ENCODE measurements around the gene BNC1.

Gene BNC1

DNA sequence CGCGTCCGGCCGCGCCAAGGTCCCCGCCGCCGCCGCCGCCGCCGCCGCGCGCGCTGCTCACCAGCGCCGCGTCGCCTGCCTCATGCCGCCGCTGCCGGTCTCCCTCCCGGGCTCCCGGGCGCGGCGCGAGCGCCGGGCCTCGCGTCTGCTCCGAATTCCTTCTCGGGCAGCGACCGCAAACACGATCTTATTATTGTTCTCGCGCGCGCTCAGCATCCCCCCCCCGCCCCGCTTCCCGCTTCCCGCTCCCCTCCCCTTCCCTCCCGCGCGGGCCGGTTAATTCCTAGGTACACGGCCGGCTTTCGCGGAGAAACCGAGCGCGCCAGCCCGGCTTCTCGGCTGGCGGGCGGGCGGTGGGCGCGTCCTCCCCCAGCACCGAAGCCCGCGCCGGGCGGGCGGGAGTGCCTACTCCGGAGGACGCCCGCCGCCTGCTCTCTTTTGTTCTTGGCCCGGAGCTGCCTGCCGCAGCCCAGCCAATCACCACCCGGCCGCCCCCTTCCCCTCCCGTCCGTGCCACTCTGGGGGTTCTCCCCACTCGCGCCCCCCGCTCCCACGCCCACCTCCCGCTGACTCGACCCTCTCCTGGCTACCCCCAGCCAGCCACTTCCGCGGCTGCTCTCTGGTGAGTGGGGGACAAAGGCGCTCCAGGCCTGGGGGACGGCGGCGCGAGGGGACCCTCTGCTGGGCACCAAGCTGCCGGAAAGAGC is 76.7 kb downstream of the BNC1 start, which contains the start of gene HDGFL3:
TSS of gene HDGFL3 (minus strand) at position 164 of the 707 bp plus-strand sequence. CDS start 409 bp downstream, outside the sequence.
- H3K27me3 ChIP-seq: no peaks in the 10 kb centered on the region
- peaks cover 0 to 34% (median 18%) of the 10 kb centered on the region in 11 experiments; a peak in 14 of 22 replicates for H4K20me1 ChIP-seq
- peaks cover 18 to 34% (median 25%) of the 10 kb centered on the region in 10 experiments for H3K4me1 ChIP-seq
- peaks cover 0 to 5% (median 0%) of the 10 kb centered on the region in 11 experiments; a peak in 3 of 22 replicates for H3K36me3 ChIP-seq
- H3K9ac ChIP-seq: peak within 1 kb of the TSS; percentile 91 to 98 (median 96)
- H3K27ac ChIP-seq: peak within 1 kb of the TSS; percentile 92 to 97 (median 95)
- no peaks in the 10 kb centered on the region for H3K9me3 ChIP-seq (replicated peaks in 1 of 11)
- H3K4me3 ChIP-seq: peak within 1 kb of the TSS; percentile 83 to 98 (median 92)
- TF ChIP-seq Cebpa-rat (IDR thresholded peaks at IDR 0.05): no peak
- H3K4me2 ChIP-seq: peak within 1 kb of the TSS; percentile 73 to 94 (median 83)

DNA sequence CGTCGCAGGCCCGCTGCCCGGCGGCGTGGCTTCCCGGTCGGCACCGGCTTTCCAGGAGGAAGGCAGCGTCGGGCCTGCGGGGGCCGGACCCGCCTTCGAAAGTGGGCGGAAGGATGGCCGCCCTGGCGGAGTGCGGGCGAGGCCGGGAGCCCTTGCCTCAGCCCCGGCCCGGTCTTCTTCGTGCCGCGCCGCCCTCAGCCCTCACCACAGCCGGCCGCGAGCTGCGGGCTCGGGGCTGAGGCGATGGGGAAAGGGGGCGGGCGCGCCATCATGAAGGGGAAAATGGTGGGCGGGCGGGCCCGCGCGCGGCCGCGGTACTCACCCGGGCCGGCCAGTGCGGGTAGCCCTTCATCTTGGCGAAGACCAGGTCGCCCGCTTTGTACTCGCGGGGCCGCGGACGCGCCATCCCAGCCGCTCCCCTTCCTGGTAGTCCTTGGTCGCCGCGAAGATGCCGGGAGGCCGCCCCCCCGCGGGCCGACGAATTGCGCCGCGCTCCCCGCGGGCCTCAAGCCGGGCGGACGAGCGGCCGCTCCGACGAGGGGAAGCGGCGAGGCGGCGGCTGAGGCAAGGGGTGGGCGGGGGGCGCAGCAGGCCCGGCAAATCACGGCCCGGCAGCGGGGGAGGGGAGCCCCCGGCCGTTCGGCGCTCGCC is 77.3 kb downstream of the BNC1 start:
- H3K4me2 ChIP-seq: peak overlapping the region; percentile 73 to 94 (median 81)
- H3K4me1 ChIP-seq: peaks cover 21 to 37% (median 28%) of the 10 kb centered on the region in 10 experiments
- H4K20me1 ChIP-seq: peaks cover 0 to 41% (median 19%) of the 10 kb centered on the region in 11 experiments; a peak in 15 of 22 replicates
- no peaks in the 10 kb centered on the region for H3K9me3 ChIP-seq (replicated peaks in 1 of 11)
- H3K27ac ChIP-seq: peak overlapping the region; percentile 92 to 97 (median 95)
- H3K9ac ChIP-seq: peak overlapping the region; percentile 91 to 98 (median 96)
- H3K4me3 ChIP-seq: peak overlapping the region; percentile 83 to 98 (median 92)
- TF ChIP-seq Cebpa-rat (IDR thresholded peaks at IDR 0.05): no peak
- no peaks in the 10 kb centered on the region for H3K27me3 ChIP-seq
- H3K36me3 ChIP-seq: peaks cover 0 to 5% (median 0%) of the 10 kb centered on the region in 11 experiments; a peak in 3 of 22 replicates

DNA sequence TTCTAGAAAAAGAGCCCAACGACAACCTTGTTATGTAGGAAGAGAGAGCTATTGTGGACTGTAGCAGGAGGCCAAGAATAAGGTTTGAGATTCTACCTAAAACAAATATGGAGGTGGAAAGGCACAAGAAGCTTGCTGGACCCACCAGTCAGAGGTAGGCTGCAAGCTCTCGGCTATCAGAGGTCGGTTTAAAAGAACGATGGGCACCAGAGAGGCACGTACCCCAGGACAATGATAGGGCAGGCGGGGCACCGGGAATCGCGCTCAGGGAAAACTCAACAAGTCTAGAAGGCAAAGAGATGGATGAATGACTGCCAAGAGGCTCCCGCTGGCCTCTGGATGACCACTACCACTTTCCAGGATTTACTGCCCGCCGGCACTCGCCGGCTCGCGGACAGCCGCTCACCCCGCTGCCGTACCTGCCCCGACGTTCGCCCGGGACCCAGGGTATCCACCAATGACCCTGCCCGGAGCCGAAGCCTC is 77.9 kb downstream of the BNC1 start:
- Histone ChIP-seq H3K4me2 (peak overlapping the region; percentile 73 to 94 (median 81)), H3K27me3 (no peaks in the 10 kb centered on the region), H3K4me1 (peaks cover 21 to 37% (median 29%) of the 10 kb centered on the region in 10 experiments), H3K36me3 (peaks cover 0 to 5% (median 0%) of the 10 kb centered on the region in 11 experiments; a peak in 4 of 22 replicates), H4K20me1 (peaks cover 0 to 47% (median 25%) of the 10 kb centered on the region in 11 experiments; a peak in 16 of 22 replicates), H3K27ac (peak overlapping the region; percentile 92 to 97 (median 95)), H3K9ac (peak overlapping the region; percentile 91 to 98 (median 96)), H3K9me3 (replicated peaks in 1 of 11) (no peaks in the 10 kb centered on the region), H3K4me3 (peak overlapping the region; percentile 83 to 98 (median 92))
- TF ChIP-seq Cebpa-rat (IDR thresholded peaks at IDR 0.05): no peak
